Uterus (tissue), 4 donors: ENCODE data around the gene VAT1L. TPM values are rescaled to one million over a fixed set of nuclear protein-coding genes. Genes with fewer than 3 reads are reported as not detected.

Experiments
- DNase-seq, 2 donors: peaks; one replicate each; pipeline ENCODE4 v3.0.0-alpha.2; 2019 to 2020
- H3K27ac ChIP-seq, 2 donors: fragments of 200-600 bp; sonication (generic); 1 replicate in 1 of 2; 2 replicates in 1 of 2; pipeline ENCODE4 v1.5.1; 2016 to 2018
- H3K27me3 ChIP-seq, 2 donors: fragments of 200-600 bp; sonication (generic); one replicate each; pipeline ENCODE4 v1.5.1; 2018 to 2019; ENCODE audit warnings: control low read depth in 1 of 2
- H3K36me3 ChIP-seq, 2 donors: fragments of 200-600 bp; sonication (generic); one replicate each; pipeline ENCODE4 v1.5.1; 2019; ENCODE audit warnings: control low read depth in 1 of 2
- H3K4me1 ChIP-seq, 2 donors: fragments of 200-600 bp; sonication (generic); one replicate each; pipeline ENCODE4 v1.5.1; 2018 to 2019; ENCODE audit warnings: control low read depth in 1 of 2
- H3K4me3 ChIP-seq, 2 donors: fragments of 200-600 bp; sonication (generic); 1 replicate in 1 of 2; 2 replicates in 1 of 2; pipeline ENCODE4 v1.5.1; 2018 to 2019; ENCODE audit warnings: mild to moderate bottlenecking in 1 of 2
- H3K9me3 ChIP-seq, 2 donors: fragments of 200-600 bp; sonication (generic); one replicate each; pipeline ENCODE4 v1.5.1; 2019; ENCODE audit warnings: control low read depth in 1 of 2
- POLR2A ChIP-seq, 2 donors: fragments of 450-650 bp; IDR thresholded peaks; one replicate each; pipeline ENCODE4 v1.6.1; 2016; ENCODE audit warnings: antibody characterized with exemption in 2 of 2, mild to moderate bottlenecking in 1 of 2, moderate library complexity in 1 of 2
- intact Hi-C: fragments of 100-400 bp; cut with DNase I; formaldehyde crosslinking; loops from one replicate; pipeline ENCODE4 v1.15.1; 2023; ENCODE audit warnings: low total_unique reads
- total RNA-seq, 4 donors: library from RNA; depleted of rRNA in 3 of 4; stranded (reverse); fragments of >200 nt in 3 of 4; gene quantifications; one replicate each; pipeline versions ENCODE4 v1.1.0 to v1.2.4, GENCODE V29; 2014 to 2023
- TF ChIP-seq, protein P1 (sequence below), 4 experiments: fragments of 200-600 bp in 2 of 4; fragments of 450-650 bp in 2 of 4; sonication (generic) in 2 of 4; IDR thresholded peaks; one replicate each; pipeline ENCODE4 v1.5.1; 2016 to 2019; ENCODE audit warnings: antibody characterized with exemption in 4 of 4, mild to moderate bottlenecking in 2 of 4, moderate library complexity in 1 of 4
- donor health status: DM: yes; HTN: yes; CAD: no.

VAT1L gene
- total RNA-seq, 4 donors from 2014 or later: 0.29 to 3.8 (median 1.7) TPM

DNA sequence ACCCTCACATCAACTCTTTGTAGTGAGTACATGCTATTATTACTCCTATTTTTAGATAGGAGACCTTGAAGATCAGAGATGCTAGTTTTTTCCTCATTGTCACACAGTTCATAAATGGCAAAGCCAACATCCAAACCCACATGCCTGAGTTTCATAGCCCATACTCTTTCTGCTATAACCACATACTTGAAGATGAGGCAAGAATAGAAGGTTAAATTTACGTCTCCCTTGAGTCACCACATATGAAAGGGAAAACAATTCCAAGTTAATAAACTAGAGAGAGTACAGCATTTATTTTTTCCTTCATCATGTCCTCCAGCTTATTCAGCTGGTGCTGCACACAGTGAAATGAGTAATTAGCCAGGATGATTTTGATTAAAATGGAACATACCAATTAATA, 42.4 kb upstream of the VAT1L start:
- DNase-seq: no peak
- intact Hi-C loops: no loop called here

GRCh38 chr16:77748421-77749005, 39.9 kb upstream of the VAT1L start:
- Histone ChIP-seq H3K9me3 (no peaks in the 10 kb centered on the region), H3K36me3 (no peaks in the 10 kb centered on the region), H3K27ac (no peak overlapping the region), H3K4me1 (no peaks in the 10 kb centered on the region), H3K27me3 (no peaks in the 10 kb centered on the region), H3K4me3 (no peak overlapping the region)
- DNase-seq: no peak
- TF ChIP-seq, protein P1, sequence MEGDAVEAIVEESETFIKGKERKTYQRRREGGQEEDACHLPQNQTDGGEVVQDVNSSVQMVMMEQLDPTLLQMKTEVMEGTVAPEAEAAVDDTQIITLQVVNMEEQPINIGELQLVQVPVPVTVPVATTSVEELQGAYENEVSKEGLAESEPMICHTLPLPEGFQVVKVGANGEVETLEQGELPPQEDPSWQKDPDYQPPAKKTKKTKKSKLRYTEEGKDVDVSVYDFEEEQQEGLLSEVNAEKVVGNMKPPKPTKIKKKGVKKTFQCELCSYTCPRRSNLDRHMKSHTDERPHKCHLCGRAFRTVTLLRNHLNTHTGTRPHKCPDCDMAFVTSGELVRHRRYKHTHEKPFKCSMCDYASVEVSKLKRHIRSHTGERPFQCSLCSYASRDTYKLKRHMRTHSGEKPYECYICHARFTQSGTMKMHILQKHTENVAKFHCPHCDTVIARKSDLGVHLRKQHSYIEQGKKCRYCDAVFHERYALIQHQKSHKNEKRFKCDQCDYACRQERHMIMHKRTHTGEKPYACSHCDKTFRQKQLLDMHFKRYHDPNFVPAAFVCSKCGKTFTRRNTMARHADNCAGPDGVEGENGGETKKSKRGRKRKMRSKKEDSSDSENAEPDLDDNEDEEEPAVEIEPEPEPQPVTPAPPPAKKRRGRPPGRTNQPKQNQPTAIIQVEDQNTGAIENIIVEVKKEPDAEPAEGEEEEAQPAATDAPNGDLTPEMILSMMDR (IDR thresholded peaks at IDR 0.05): no peak
- TF ChIP-seq POLR2A (IDR thresholded peaks at IDR 0.05): no peak
- intact Hi-C loops: no loop called here

More for the DNA sequence above, 42.4 kb upstream of the VAT1L start:
- no peaks in the 10 kb centered on the region for H3K9me3 ChIP-seq
- H3K4me1 ChIP-seq: no peaks in the 10 kb centered on the region
- H3K27me3 ChIP-seq: no peaks in the 10 kb centered on the region
- no peaks in the 10 kb centered on the region for H3K36me3 ChIP-seq
- H3K4me3 ChIP-seq: no peak overlapping the region
- H3K27ac ChIP-seq: no peak overlapping the region
- TF ChIP-seq, protein P1 (IDR thresholded peaks at IDR 0.05): no peak
- no peak for TF ChIP-seq POLR2A (IDR thresholded peaks at IDR 0.05)

- Histone ChIP-seq H3K9me3 (no peaks in the 10 kb centered on the region), H3K4me1 (no peaks in the 10 kb centered on the region), H3K36me3 (no peaks in the 10 kb centered on the region), H3K27me3 (no peaks in the 10 kb centered on the region), H3K4me3 (no peak overlapping the region), H3K27ac (no peak overlapping the region)
- no peak for DNase-seq
- intact Hi-C loops: no loop called here
- TF ChIP-seq, protein P1 (IDR thresholded peaks at IDR 0.05): no peak
- no peak for TF ChIP-seq POLR2A (IDR thresholded peaks at IDR 0.05)
These were observed 38.9 kb upstream of the VAT1L start for GRCh38 chr16:77749415-77749814.

- H3K4me3 ChIP-seq: no peak overlapping the region
- H3K36me3 ChIP-seq: no peaks in the 10 kb centered on the region
- DNase-seq: no peak
- H3K9me3 ChIP-seq: no peaks in the 10 kb centered on the region
- H3K27me3 ChIP-seq: no peaks in the 10 kb centered on the region
- no peak overlapping the region for H3K27ac ChIP-seq
- H3K4me1 ChIP-seq: no peaks in the 10 kb centered on the region
- TF ChIP-seq POLR2A (IDR thresholded peaks at IDR 0.05): no peak
- TF ChIP-seq, protein P1 (IDR thresholded peaks at IDR 0.05): no peak
- intact Hi-C loops: no loop called here
These were observed 30.3 kb upstream of the VAT1L start for GRCh38 chr16:77758046-77758445.

DNA sequence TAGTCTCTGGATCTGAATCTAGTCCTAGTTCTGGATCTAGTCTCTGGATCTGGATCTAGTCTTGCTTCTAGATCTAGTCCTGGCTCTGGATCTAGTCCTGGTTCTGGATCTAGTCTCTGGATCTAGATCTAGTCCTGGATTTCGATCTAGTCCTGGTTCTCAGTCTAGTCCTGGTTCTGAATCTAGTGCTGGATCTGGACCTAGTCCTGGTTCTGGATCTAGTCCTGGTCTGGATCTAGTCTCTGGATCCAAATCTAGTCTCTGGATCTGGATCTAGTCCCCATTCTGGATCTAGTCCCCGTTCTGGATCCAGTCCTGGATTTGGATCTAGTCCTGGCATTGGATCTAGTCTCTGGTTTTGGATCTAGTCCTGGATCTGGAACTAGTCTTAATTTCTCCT, 29.9 kb upstream of the VAT1L start:
- Histone ChIP-seq H3K27ac (no peak overlapping the region), H3K4me3 (no peak overlapping the region), H3K27me3 (no peaks in the 10 kb centered on the region), H3K9me3 (no peaks in the 10 kb centered on the region), H3K4me1 (no peaks in the 10 kb centered on the region), H3K36me3 (no peaks in the 10 kb centered on the region)
- DNase-seq: no peak
- intact Hi-C loops: no loop called here
- no peak for TF ChIP-seq POLR2A (IDR thresholded peaks at IDR 0.05)
- TF ChIP-seq, protein P1 (IDR thresholded peaks at IDR 0.05): no peak
